ENCODE data around the gene MBP.

- TF ChIP-seq POLR2A (IDR thresholded peaks at IDR 0.05; ENCODE audit: low read depth, low read length): no peak
- TF ChIP-seq TAF1 (IDR thresholded peaks at IDR 0.05; ENCODE audit: borderline replicate concordance, low read depth, low read length): no peak
Measured at GRCh38 chr18:76995896-76996295, 136.7 kb downstream of the MBP start.

Measured in GM12892 (cell line).